ENCODE data around the gene LAPTM5.

LAPTM5 gene

DNA sequence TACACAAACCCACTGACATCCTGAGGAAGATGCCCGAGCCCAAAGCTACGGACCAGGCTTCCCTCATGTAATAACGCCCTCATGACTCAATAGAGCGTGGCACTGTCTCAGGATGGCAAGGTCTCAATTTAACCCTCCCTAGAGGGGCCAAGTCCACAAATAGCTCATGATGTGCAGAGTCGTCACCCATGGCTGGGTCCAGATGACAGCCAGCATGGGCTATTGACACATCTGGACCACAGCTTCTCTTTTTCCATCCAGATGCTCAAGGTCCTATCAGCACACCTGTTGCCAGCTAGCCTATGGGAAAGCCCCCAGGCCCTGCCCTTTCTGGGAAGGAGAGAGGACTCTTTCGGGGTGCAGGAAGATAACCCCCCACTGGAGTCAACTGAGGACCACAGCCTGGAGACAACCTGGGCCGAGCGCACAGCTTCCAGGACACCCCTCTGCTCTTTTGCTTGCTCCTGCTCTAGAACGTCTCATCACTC, 2.8 kb downstream of the LAPTM5 start:
- Histone ChIP-seq H3K4me3 (ENCODE audit: low read depth, low read length) (no peak overlapping the region), H3K9me3 (ENCODE audit: control insufficient read depth, insufficient read depth, low read depth, low read length) (no peaks in the 10 kb centered on the region), H3K27ac (ENCODE audit: extremely low read depth, low read depth, low read length) (no peak overlapping the region), H3K4me1 (ENCODE audit: control insufficient read depth, insufficient read depth, low read length) (no peaks in the 10 kb centered on the region), H3K36me3 (ENCODE audit: control insufficient read depth in 2 of 2, insufficient read depth in 1 of 2, low read length in 2 of 2) (no peaks in the 10 kb centered on the region)
- CTCF ChIA-PET: interaction anchor here (0.7 to 1.2 kb wide), 5 partner anchors 14 to 1445 kb away, joined by 3 to 5 read pairs (median 3); no protein-coding TSS in a partner anchor
- TF ChIP-seq ZNF426 (tag by site-specific recombination; IDR thresholded peaks at IDR 0.05) (no peak), SCRT2 (tag by site-specific recombination; IDR thresholded peaks at IDR 0.05) (peak; percentile 65)
- POLR2A ChIA-PET: no interaction called here

- Histone ChIP-seq H3K4me1 (ENCODE audit: control insufficient read depth, insufficient read depth, low read length) (no peaks in the 10 kb centered on the region), H3K36me3 (ENCODE audit: control insufficient read depth in 2 of 2, insufficient read depth in 1 of 2, low read length in 2 of 2) (no peaks in the 10 kb centered on the region), H3K4me3 (ENCODE audit: low read depth, low read length) (no peak overlapping the region), H3K9me3 (ENCODE audit: control insufficient read depth, insufficient read depth, low read depth, low read length) (no peaks in the 10 kb centered on the region), H3K27ac (ENCODE audit: extremely low read depth, low read depth, low read length) (no peak overlapping the region)
- POLR2A ChIA-PET: no interaction called here
- CTCF ChIA-PET: interaction anchor here (0.9 to 1.0 kb wide), 2 partner anchors 25 to 26 kb away, joined by 3 to 4 read pairs; no protein-coding TSS in a partner anchor
- TF ChIP-seq ZXDB (tag by site-specific recombination; IDR thresholded peaks at IDR 0.05): no peak
- TF ChIP-seq ZNF354C (tag by site-specific recombination; IDR thresholded peaks at IDR 0.05; ENCODE audit: borderline replicate concordance, low read depth): no peak
- TF ChIP-seq ZNF292 (tag by site-specific recombination; IDR thresholded peaks at IDR 0.05; ENCODE audit: borderline replicate concordance, low read depth): no peak
- no peak for TF ChIP-seq ZBTB48 (tag by site-specific recombination; IDR thresholded peaks at IDR 0.05)
- TF ChIP-seq ZNF585B (tag by site-specific recombination; IDR thresholded peaks at IDR 0.05): no peak
- no peak for TF ChIP-seq HOXA7 (CRISPR knock-in tag; IDR thresholded peaks at IDR 0.05; ENCODE audit: borderline replicate concordance)
These were observed 3.9 kb downstream of the LAPTM5 start for GRCh38 chr1:30753660-30754123.

DNA sequence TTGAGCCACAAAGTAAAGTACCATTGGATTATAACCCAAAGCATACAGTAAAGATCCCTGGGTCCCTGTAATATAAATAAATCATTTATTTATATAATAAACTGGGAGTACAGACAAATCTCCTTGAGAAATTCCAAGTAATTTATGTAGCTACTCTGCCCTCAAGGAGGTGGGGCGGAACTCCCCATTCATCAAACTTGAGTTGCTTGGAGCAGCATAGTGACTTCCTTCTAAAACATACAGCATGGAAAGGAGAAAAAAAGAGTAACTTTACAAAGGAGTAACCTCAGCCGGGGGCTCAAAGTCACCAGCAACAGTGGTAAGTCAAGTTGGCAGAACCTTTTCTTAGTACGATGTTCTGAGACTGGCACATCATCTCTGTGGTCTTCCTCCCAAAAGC, 4.5 kb downstream of the LAPTM5 start:
- H3K27ac ChIP-seq (ENCODE audit: extremely low read depth, low read depth, low read length): no peak overlapping the region
- ChIA-PET CTCF (interaction anchor here (0.7 kb wide), 1 partner anchor 29 kb away, joined by 4 read pairs; no protein-coding TSS in a partner anchor), POLR2A (no interaction called here)
- no peaks in the 10 kb centered on the region for H3K36me3 ChIP-seq (ENCODE audit: control insufficient read depth in 2 of 2, insufficient read depth in 1 of 2, low read length in 2 of 2)
- no peaks in the 10 kb centered on the region for H3K4me1 ChIP-seq (ENCODE audit: control insufficient read depth, insufficient read depth, low read length)
- no peak overlapping the region for H3K4me3 ChIP-seq (ENCODE audit: low read depth, low read length)
- no peaks in the 10 kb centered on the region for H3K9me3 ChIP-seq (ENCODE audit: control insufficient read depth, insufficient read depth, low read depth, low read length)
- TF ChIP-seq, protein P1, sequence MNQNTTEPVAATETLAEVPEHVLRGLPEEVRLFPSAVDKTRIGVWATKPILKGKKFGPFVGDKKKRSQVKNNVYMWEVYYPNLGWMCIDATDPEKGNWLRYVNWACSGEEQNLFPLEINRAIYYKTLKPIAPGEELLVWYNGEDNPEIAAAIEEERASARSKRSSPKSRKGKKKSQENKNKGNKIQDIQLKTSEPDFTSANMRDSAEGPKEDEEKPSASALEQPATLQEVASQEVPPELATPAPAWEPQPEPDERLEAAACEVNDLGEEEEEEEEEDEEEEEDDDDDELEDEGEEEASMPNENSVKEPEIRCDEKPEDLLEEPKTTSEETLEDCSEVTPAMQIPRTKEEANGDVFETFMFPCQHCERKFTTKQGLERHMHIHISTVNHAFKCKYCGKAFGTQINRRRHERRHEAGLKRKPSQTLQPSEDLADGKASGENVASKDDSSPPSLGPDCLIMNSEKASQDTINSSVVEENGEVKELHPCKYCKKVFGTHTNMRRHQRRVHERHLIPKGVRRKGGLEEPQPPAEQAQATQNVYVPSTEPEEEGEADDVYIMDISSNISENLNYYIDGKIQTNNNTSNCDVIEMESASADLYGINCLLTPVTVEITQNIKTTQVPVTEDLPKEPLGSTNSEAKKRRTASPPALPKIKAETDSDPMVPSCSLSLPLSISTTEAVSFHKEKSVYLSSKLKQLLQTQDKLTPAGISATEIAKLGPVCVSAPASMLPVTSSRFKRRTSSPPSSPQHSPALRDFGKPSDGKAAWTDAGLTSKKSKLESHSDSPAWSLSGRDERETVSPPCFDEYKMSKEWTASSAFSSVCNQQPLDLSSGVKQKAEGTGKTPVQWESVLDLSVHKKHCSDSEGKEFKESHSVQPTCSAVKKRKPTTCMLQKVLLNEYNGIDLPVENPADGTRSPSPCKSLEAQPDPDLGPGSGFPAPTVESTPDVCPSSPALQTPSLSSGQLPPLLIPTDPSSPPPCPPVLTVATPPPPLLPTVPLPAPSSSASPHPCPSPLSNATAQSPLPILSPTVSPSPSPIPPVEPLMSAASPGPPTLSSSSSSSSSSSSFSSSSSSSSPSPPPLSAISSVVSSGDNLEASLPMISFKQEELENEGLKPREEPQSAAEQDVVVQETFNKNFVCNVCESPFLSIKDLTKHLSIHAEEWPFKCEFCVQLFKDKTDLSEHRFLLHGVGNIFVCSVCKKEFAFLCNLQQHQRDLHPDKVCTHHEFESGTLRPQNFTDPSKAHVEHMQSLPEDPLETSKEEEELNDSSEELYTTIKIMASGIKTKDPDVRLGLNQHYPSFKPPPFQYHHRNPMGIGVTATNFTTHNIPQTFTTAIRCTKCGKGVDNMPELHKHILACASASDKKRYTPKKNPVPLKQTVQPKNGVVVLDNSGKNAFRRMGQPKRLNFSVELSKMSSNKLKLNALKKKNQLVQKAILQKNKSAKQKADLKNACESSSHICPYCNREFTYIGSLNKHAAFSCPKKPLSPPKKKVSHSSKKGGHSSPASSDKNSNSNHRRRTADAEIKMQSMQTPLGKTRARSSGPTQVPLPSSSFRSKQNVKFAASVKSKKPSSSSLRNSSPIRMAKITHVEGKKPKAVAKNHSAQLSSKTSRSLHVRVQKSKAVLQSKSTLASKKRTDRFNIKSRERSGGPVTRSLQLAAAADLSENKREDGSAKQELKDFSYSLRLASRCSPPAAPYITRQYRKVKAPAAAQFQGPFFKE (tag by site-specific recombination; IDR thresholded peaks at IDR 0.05; ENCODE audit: borderline replicate concordance): no peak
- TF ChIP-seq ZNF473 (tag by site-specific recombination; IDR thresholded peaks at IDR 0.05): no peak
- no peak for TF ChIP-seq ZFP69B (tag by site-specific recombination; IDR thresholded peaks at IDR 0.05)
- no peak for TF ChIP-seq ZSCAN23 (tag by site-specific recombination; IDR thresholded peaks at IDR 0.05)
- TF ChIP-seq ZNF311 (tag by site-specific recombination; IDR thresholded peaks at IDR 0.05; ENCODE audit: borderline replicate concordance): no peak
- TF ChIP-seq REPIN1 (tag by site-specific recombination; IDR thresholded peaks at IDR 0.05; ENCODE audit: low read depth): no peak
- no peak for TF ChIP-seq ZBTB8A (tag by site-specific recombination; IDR thresholded peaks at IDR 0.05)
- no peak for TF ChIP-seq ZNF37A (tag by site-specific recombination; IDR thresholded peaks at IDR 0.05)
- TF ChIP-seq ZBTB11 (tag by site-specific recombination; conservative IDR thresholded peaks at IDR 0.05; ENCODE audit: low read depth): no peak
- no peak for TF ChIP-seq ZNF174 (tag by site-specific recombination; IDR thresholded peaks at IDR 0.05)
- TF ChIP-seq ELK4 (IDR thresholded peaks at IDR 0.05; ENCODE audit: borderline replicate concordance, low read depth, low read length): no peak
- no peak for TF ChIP-seq ZNF354C (tag by site-specific recombination; IDR thresholded peaks at IDR 0.05; ENCODE audit: borderline replicate concordance, low read depth)
- TF ChIP-seq, protein P2, sequence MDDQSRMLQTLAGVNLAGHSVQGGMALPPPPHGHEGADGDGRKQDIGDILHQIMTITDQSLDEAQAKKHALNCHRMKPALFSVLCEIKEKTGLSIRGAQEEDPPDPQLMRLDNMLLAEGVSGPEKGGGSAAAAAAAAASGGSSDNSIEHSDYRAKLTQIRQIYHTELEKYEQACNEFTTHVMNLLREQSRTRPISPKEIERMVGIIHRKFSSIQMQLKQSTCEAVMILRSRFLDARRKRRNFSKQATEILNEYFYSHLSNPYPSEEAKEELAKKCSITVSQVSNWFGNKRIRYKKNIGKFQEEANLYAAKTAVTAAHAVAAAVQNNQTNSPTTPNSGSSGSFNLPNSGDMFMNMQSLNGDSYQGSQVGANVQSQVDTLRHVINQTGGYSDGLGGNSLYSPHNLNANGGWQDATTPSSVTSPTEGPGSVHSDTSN (CRISPR knock-in tag; IDR thresholded peaks at IDR 0.05): no peak

Data from HEK293 (cell line).